A549 (cell line): Measurements from ENCODE around the gene LGR6. TPM values are rescaled to one million over a fixed set of nuclear protein-coding genes. Genes with fewer than 3 reads are reported as not detected.

Source experiments
- polyA plus RNA-seq, 4 experiments: library from polyadenylated mRNA; depleted of rRNA in 3 of 4; stranded (reverse); fragments of >200 nt; fragmentation: RNase III in 1 of 4; extraction: RNeasy Plus Mini Kit Qiagen cat#74134 plus additional on column Dnase treatment in 1 of 4; gene quantifications; 2 replicates in 3 of 4; 3 replicates in 1 of 4; pipeline ENCODE4 v1.2.3, GENCODE V29; 2011 to 2017

The LGR6 gene
- polyA plus RNA-seq, 2 of the 4 experiments (the other 2 are of a cell fraction), result 0.84 to 1.1 TPM

Other genes starting within 250 kb of the LGR6 start
- gene LMOD1, start 247.3 kb upstream of the LGR6 start, polyA plus RNA-seq (2011; rRNA removed), result 0.03 TPM in 1 of 2 replicates, not detected in the other
- gene LMOD1, start 247.3 kb upstream of the LGR6 start, polyA plus RNA-seq (2017; fragmentation: RNase III; extraction: RNeasy Plus Mini Kit Qiagen cat#74134 plus additional on column Dnase treatment), result not detected in 3 replicates
- gene TIMM17A, start 238.3 kb upstream of the LGR6 start, polyA plus RNA-seq (2011; rRNA removed), result 96.2 and 127 TPM in 2 replicates
- 133 to 142 TPM (median 134 TPM) in 3 replicates for gene TIMM17A, start 238.3 kb upstream of the LGR6 start, polyA plus RNA-seq (2017; fragmentation: RNase III; extraction: RNeasy Plus Mini Kit Qiagen cat#74134 plus additional on column Dnase treatment)
- 80.4 and 87.6 TPM in 2 replicates for gene RNPEP, start 211.2 kb upstream of the LGR6 start, polyA plus RNA-seq (2011; rRNA removed)
- gene RNPEP, start 211.2 kb upstream of the LGR6 start, polyA plus RNA-seq (2017; fragmentation: RNase III; extraction: RNeasy Plus Mini Kit Qiagen cat#74134 plus additional on column Dnase treatment), result 61.3 to 71.1 TPM (median 69.8 TPM) in 3 replicates
- 334 and 365 TPM in 2 replicates for gene ELF3, start 183.2 kb upstream of the LGR6 start, polyA plus RNA-seq (2011; rRNA removed)
- gene ELF3, start 183.2 kb upstream of the LGR6 start, polyA plus RNA-seq (2017; fragmentation: RNase III; extraction: RNeasy Plus Mini Kit Qiagen cat#74134 plus additional on column Dnase treatment), result 138 to 180 TPM (median 179 TPM) in 3 replicates
- 0.13 and 0.15 TPM in 2 replicates for gene GPR37L1, start 70.9 kb upstream of the LGR6 start, polyA plus RNA-seq (2011; rRNA removed)
- gene GPR37L1, start 70.9 kb upstream of the LGR6 start, polyA plus RNA-seq (2017; fragmentation: RNase III; extraction: RNeasy Plus Mini Kit Qiagen cat#74134 plus additional on column Dnase treatment), result 0.08 to 0.09 TPM (median 0.09 TPM) in 3 replicates
- 49.8 and 57.8 TPM in 2 replicates for gene ARL8A, start 49.1 kb upstream of the LGR6 start, polyA plus RNA-seq (2011; rRNA removed)
- gene ARL8A, start 49.1 kb upstream of the LGR6 start, polyA plus RNA-seq (2017; fragmentation: RNase III; extraction: RNeasy Plus Mini Kit Qiagen cat#74134 plus additional on column Dnase treatment), result 18.0 to 25.6 TPM (median 23.4 TPM) in 3 replicates
- gene PTPN7, start 33.2 kb upstream of the LGR6 start, polyA plus RNA-seq (2011; rRNA removed), result 0.08 TPM in 1 of 2 replicates, not detected in the other
- gene PTPN7, start 33.2 kb upstream of the LGR6 start, polyA plus RNA-seq (2017; fragmentation: RNase III; extraction: RNeasy Plus Mini Kit Qiagen cat#74134 plus additional on column Dnase treatment), result not detected in 3 replicates
- gene UBE2T, start 148.1 kb downstream of the LGR6 start, polyA plus RNA-seq (2011; rRNA removed), result 166 and 188 TPM in 2 replicates
- gene UBE2T, start 148.1 kb downstream of the LGR6 start, polyA plus RNA-seq (2017; fragmentation: RNase III; extraction: RNeasy Plus Mini Kit Qiagen cat#74134 plus additional on column Dnase treatment), result 75.3 to 83.2 TPM (median 79.5 TPM) in 3 replicates
- 12.1 and 14.8 TPM in 2 replicates for gene PPP1R12B, start 154.9 kb downstream of the LGR6 start, polyA plus RNA-seq (2011; rRNA removed)
- 2.7 to 3.6 TPM (median 3.3 TPM) in 3 replicates for gene PPP1R12B, start 154.9 kb downstream of the LGR6 start, polyA plus RNA-seq (2017; fragmentation: RNase III; extraction: RNeasy Plus Mini Kit Qiagen cat#74134 plus additional on column Dnase treatment)